Jurkat, Clone E6-1 (cell line): Measurements from ENCODE around the gene MANBA. TPM values are rescaled to one million over a fixed set of nuclear protein-coding genes. Genes with fewer than 3 reads are reported as not detected.

ENCODE experiments used
- DNase-seq: peaks from one replicate; pipeline ENCODE4 v3.0.0-alpha.2; 2011; ENCODE audit warnings: low read depth, low spot score
- H3K4me3 ChIP-seq: 2 replicates; pipeline ENCODE4 v1.5.1; 2011; ENCODE audit warnings: mild to moderate bottlenecking, low read length, control low read depth, moderate library complexity
- polyA plus RNA-seq: library from polyadenylated mRNA; unstranded; fragments of >200 nt; gene quantifications from one replicate; pipeline ENCODE4 v1.2.1, GENCODE V29; 2012; ENCODE audit warnings: missing spikeins; ENCODE audit not compliant: insufficient read length, insufficient read depth

MANBA gene
- polyA plus RNA-seq, result 14.3 TPM

DNA sequence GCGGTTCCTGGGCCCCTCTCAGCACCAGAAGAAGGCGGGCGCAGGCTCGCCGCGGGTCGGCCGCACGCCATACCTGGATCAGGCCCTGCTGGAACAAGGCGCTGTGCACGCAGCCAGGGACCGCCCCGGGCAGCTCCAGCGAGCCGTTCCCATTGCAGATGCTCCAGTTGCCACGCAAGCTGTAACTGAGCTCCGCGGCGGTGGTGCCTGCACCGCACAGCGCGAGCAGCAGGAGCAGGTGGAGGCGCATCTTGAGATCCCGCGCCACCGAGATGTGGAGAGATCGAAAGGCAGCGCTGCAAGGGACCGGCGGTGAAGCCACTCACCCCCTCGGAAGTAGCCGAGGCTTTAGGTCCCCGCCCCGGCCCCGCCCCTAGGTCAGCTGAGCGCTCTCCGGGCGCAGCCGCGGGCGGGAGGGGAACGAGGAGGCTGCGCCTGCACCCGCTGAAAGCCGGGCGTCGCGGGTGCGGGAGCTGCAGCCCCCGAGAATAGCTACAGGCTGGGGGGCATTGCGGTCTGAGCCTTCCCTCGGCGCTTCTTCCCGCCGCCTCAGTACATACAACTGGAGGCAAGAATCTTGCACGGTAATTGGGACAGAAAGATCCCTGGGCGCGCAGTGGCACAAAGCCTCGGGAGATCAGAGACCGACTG, at the start of gene MANBA:
TSS of gene MANBA (minus strand) at position 324 of the 651 bp plus-strand sequence. CDS start at position 250, 74 bp downstream.
- peak within 1 kb of the TSS; percentile 79 for H3K4me3 ChIP-seq

GRCh38 chr4:102809691-102810090, 48.9 kb upstream of the MANBA start:
- no peak for DNase-seq
- H3K4me3 ChIP-seq, result no peak overlapping the region

More for the DNA sequence above, at the start of gene MANBA:
- DNase-seq, result peak; percentile 63

- no peak for DNase-seq
- no peak overlapping the region for H3K4me3 ChIP-seq
Observed at GRCh38 chr4:102809190-102809589, 48.4 kb upstream of the MANBA start.

- no peak for DNase-seq
- H3K4me3 ChIP-seq, result no peak overlapping the region
Observed at GRCh38 chr4:102808009-102808408, 47.2 kb upstream of the MANBA start.

DNA sequence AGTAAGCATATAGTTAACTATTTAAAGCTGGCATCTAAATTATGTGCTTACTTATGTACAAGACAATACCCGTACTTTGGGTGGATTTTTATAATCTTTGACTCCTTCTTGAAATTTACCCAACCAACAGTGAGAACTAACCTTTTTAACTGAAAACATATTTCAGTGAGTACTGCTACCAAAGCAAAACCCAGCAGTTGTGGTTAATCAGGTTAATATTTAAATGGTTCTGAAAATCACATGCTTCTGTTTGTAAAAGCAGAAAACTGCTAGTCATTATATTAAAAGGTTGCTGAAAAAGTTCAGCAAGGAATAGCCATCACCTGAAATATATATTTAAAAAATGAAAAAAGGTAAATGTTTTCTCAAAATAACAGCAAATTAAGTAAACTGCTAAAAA, 46.6 kb upstream of the MANBA start:
- H3K4me3 ChIP-seq, result no peak overlapping the region
- DNase-seq, result no peak

DNA sequence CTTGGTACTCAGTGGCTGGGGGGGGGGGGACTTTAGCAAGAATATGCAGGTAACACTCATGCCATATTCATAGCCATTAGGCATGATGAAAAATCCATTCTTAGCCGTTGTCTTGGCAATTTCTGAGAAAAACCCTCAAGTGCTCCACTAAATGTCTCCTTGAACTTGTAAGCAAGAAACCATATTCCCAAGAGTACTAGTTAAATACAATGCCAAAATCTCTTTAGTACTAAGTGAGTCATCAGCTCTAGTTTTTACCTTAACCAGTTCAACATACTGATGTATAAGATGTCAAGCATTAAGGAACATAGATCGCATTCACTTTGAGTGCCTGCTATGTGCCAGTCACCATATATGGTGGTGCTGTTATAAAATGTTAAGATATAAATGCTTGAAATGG, 39.0 kb upstream of the MANBA start:
- no peak for DNase-seq

GRCh38 chr4:102794999-102795398, 34.2 kb upstream of the MANBA start:
- no peak overlapping the region for H3K4me3 ChIP-seq
- no peak for DNase-seq

More for the DNA sequence above, 39.0 kb upstream of the MANBA start:
- no peak overlapping the region for H3K4me3 ChIP-seq

- no peak for DNase-seq
- no peak overlapping the region for H3K4me3 ChIP-seq
Observed at GRCh38 chr4:102792361-102792936, 31.7 kb upstream of the MANBA start.

DNA sequence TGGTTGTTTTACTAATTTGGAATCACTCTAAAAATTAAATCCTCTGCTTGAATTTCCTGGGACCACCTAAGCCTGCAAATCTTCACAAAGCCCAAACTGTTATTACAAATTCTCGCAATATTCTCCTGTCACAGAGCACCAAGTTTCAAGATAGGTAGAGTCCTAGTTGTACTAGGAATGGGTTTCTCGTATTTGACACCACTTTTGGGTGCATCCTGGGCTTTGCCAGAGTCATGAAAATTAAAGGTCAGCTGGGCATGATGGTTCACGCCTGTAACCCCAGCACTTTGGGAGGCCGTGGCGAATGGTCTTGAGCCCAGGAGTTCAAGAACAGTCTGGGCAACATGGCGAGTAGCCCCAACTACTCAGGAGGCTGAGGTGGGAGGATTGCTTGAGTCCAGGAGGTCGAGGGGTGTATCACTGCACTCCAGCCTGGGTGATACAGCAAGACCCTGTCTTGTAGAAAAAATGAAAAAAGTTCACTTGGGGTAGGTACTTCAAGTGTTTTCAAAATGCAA, 30.6 kb upstream of the MANBA start:
- H3K4me3 ChIP-seq, result no peak overlapping the region
- DNase-seq, result no peak

- DNase-seq, result no peak
- no peak overlapping the region for H3K4me3 ChIP-seq
Observed at GRCh38 chr4:102789317-102789717, 28.5 kb upstream of the MANBA start.

DNA sequence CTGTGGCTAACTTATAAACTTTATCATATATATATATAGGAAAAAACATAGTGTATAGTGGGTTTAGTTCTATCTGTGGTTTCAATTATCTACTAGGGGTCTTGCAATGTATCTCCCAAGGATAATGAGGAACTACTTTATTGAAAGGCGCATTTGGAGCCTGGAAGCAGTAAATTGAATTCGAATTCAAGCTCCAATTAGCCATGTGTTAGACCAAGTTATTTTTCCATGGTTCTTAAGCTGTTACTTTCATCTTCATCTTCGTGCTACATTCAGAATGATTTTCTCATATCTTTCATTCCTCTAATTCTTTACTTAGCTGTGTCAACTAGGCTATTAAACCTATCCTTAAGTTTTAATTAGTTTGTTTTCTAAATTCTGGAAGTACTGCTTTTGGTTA, 27.2 kb upstream of the MANBA start:
- H3K4me3 ChIP-seq, result no peak overlapping the region
- DNase-seq, result no peak

- no peak for DNase-seq
- H3K4me3 ChIP-seq, result no peak overlapping the region
Observed at GRCh38 chr4:102787096-102787881, 26.5 kb upstream of the MANBA start.

- DNase-seq, result no peak
- H3K4me3 ChIP-seq, result no peak overlapping the region
Observed at GRCh38 chr4:102786279-102786678, 25.5 kb upstream of the MANBA start.

GRCh38 chr4:102783006-102783405, 22.2 kb upstream of the MANBA start:
- no peak overlapping the region for H3K4me3 ChIP-seq
- no peak for DNase-seq

GRCh38 chr4:102781570-102781969, 20.8 kb upstream of the MANBA start:
- no peak overlapping the region for H3K4me3 ChIP-seq
- no peak for DNase-seq

DNA sequence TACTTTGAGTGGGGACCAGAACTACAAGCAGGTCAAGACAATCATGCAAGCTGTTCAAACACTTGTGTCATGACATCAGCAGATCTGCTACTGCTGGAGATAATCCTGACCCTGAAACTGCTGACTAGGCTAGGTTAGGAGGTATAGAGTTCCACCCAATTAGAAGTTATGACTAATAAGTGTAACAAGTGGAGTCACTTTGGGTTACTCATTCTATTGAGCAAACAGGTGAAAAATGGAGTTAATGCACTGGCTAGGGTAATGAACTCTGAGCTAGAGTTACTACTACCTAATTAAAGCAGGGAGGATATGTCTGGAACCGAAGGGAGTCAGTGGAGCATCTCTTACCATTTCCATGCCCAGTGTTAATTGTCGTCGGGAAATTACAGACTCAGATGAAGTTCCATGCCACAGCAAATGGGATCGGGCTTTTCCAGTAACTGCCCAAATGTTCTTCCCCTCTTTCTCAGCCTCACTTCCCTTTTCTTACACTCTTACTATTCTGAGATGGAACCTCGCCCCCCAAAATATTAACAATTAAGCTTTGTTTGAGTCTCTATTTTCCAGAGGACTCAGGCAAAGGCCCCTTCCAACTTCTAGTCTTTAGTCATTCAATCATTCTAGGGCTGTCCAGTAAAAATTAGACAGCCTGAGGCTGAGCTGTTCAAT, 19.8 kb upstream of the MANBA start:
- H3K4me3 ChIP-seq, result no peak overlapping the region
- DNase-seq, result no peak

DNA sequence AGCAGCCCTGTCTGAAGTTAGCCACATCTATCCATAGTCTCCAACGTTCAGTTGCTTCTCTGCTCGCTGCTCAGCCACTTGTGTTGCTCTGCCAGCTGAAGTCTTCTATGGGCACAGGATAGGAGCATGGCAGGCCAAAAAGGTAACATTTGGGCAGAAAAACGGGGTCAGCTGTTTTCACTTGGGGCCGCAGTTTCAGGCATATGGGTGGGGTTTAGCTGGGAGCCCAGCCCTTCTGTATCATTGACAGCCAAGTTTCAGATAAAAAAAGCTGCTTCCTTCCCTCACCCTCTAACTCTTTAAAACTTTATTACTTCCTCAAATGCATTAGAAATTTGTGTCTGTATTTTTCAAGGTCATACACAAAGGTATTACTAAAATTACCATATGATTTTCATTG, 18.4 kb upstream of the MANBA start:
- no peak overlapping the region for H3K4me3 ChIP-seq
- DNase-seq, result no peak

GRCh38 chr4:102778720-102779119, 18.0 kb upstream of the MANBA start:
- H3K4me3 ChIP-seq, result no peak overlapping the region
- no peak for DNase-seq

DNA sequence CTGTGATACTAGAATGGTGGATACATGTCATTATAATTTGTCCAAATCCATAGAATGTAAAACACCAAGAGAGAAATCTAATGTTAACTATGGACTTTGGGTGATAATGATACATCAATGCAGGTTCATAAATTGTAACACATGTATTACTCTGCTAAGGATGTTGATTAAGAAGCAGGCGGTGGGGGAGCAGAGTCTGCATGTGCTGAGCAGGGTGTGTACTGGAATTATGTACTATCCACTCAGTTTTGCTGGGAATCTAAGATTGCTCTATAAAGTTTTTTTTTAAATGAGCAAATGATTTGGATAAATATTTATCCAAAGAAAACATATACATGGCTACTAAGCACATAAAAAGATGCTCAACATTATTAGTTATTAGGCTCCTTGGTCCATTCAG, 15.0 kb upstream of the MANBA start:
- no peak for DNase-seq
- H3K4me3 ChIP-seq, result no peak overlapping the region

DNA sequence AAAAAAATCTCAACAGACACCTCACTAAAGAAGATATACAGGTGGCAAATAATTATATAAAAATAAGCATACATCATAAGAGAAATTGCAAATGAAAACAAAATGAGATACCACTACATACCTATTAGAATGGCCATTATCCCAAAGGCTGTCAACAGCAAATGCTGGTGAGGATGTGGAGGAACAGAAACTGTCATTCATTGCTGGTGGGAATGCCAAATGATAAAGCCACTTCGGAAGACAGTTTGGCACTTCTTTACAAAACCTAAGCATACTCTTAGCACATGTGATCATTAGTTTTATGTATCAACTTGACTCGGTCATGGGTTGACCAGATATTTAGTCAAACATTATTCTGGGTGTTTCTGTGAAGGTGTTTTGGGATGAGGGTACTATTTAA, 13.5 kb upstream of the MANBA start:
- no peak for DNase-seq
- H3K4me3 ChIP-seq, result no peak overlapping the region
